Left ventricle myocardium inferior (tissue), 1 donor: ENCODE data around the gene ICAM1. TPM values are rescaled to one million over a fixed set of nuclear protein-coding genes. Genes with fewer than 3 reads are reported as not detected.
"Not testable (repeated sequence)": the region's sequence is repeated elsewhere in the genome, so short reads cannot be mapped to it uniquely, and the experiment has no call there.

Experiments used
- DNase-seq: peaks from one replicate; pipeline ENCODE4 v3.0.0-alpha.2; 2020
- H3K27ac ChIP-seq: fragments of 200-600 bp; replicated peaks from 2 replicates; pipeline ENCODE4 v1.8.0; 2021
- H3K27me3 ChIP-seq: fragments of 200-600 bp; 2 replicates; pipeline ENCODE4 v1.8.0; 2021; ENCODE audit warnings: low read depth
- H3K36me3 ChIP-seq: fragments of 200-600 bp; 2 replicates; pipeline ENCODE4 v1.8.0; 2021
- H3K4me1 ChIP-seq: fragments of 200-600 bp; 2 replicates; pipeline ENCODE4 v1.8.0; 2021
- H3K4me3 ChIP-seq: fragments of 200-600 bp; 2 replicates; pipeline ENCODE4 v1.8.0; 2021; ENCODE audit warnings: mild to moderate bottlenecking, moderate library complexity
- H3K9me3 ChIP-seq: fragments of 200-600 bp; replicated peaks from 2 replicates; pipeline ENCODE4 v1.8.0; 2021
- CTCF ChIP-seq: fragments of 200-600 bp; IDR thresholded peaks from 2 replicates; pipeline ENCODE4 v1.8.0; 2021; ENCODE audit warnings: antibody characterized with exemption, mild to moderate bottlenecking, borderline replicate concordance
- intact Hi-C: fragments of 100-400 bp; cut with micrococcal nuclease; formaldehyde crosslinking; loops from one replicate; pipeline ENCODE4 v1.11.0; 2022
- total RNA-seq: library from RNA; stranded (reverse); fragmentation: NEBNext Ultra II Directional; extraction: Animal tissue kit (Norgen Biotek cat#: 25700); gene quantifications from one replicate; pipeline ENCODE4 v1.2.1, GENCODE V29; 2021
- donor health status: DM: no; HTN: yes; CAD: no; lungs with severe emphysema.

ICAM1 gene
- total RNA-seq, 1 donor from 2014 or later: 7.1 TPM

GRCh38 chr19:10274589-10274988 lies 3.7 kb downstream of the ICAM1 start:
- no peak for TF ChIP-seq CTCF
- peaks cover 15% of the 10 kb centered on the region for H3K27me3 ChIP-seq
- no peaks in the 10 kb centered on the region for H3K9me3 ChIP-seq
- H3K4me1 ChIP-seq: peaks cover 26% of the 10 kb centered on the region
- peaks cover 16% of the 10 kb centered on the region for H3K36me3 ChIP-seq
- H3K27ac ChIP-seq: no peak overlapping the region
- intact Hi-C loops: loop anchor here (10.0 kb wide), 1 partner anchor 60 kb away; the partner anchor contains the start of genes ICAM3 and RAVER1
- no peak overlapping the region for H3K4me3 ChIP-seq
- DNase-seq: no peak

GRCh38 chr19:10277795-10278589 lies 7.1 kb downstream of the ICAM1 start:
- no peak for TF ChIP-seq CTCF
- intact Hi-C loops: loop anchor here (5.0 to 10.0 kb wide), 2 partner anchors 57 to 114 kb away; partner anchors contain the start of genes ICAM3 and RAVER1
- no peak for DNase-seq

GRCh38 chr19:10278935-10279334 lies 8.0 kb downstream of the ICAM1 start:
- Histone ChIP-seq H3K4me3 (no peak overlapping the region), H3K36me3 (peaks cover 33% of the 10 kb centered on the region), H3K27ac (no peak overlapping the region), H3K9me3 (no peaks in the 10 kb centered on the region), H3K4me1 (no peaks in the 10 kb centered on the region), H3K27me3 (no peaks in the 10 kb centered on the region)
- no peak for TF ChIP-seq CTCF
- intact Hi-C loops: loop anchor here (5.0 to 10.0 kb wide), 2 partner anchors 56 to 113 kb away; partner anchors contain the start of genes ICAM3 and RAVER1
- DNase-seq: no peak

More at GRCh38 chr19:10277795-10278589, 7.1 kb downstream of the ICAM1 start:
- H3K27ac ChIP-seq: no peak overlapping the region
- no peaks in the 10 kb centered on the region for H3K4me1 ChIP-seq
- peaks cover 25% of the 10 kb centered on the region for H3K36me3 ChIP-seq
- no peak overlapping the region for H3K4me3 ChIP-seq
- no peaks in the 10 kb centered on the region for H3K9me3 ChIP-seq
- no peaks in the 10 kb centered on the region for H3K27me3 ChIP-seq

- H3K4me3 ChIP-seq: no peak overlapping the region
- intact Hi-C loops: loop anchor here (5.0 to 10.0 kb wide), 2 partner anchors 55 to 112 kb away; partner anchors contain the start of genes ICAM3 and RAVER1
- H3K9me3 ChIP-seq: no peaks in the 10 kb centered on the region
- peaks cover 1% of the 10 kb centered on the region for H3K4me1 ChIP-seq
- no peaks in the 10 kb centered on the region for H3K27me3 ChIP-seq
- TF ChIP-seq CTCF: no peak
- H3K27ac ChIP-seq: no peak overlapping the region
- H3K36me3 ChIP-seq: peaks cover 42% of the 10 kb centered on the region
- DNase-seq: no peak
Measured at GRCh38 chr19:10279737-10280442, 9.0 kb downstream of the ICAM1 start.

GRCh38 chr19:10282043-10282442 lies 11.1 kb downstream of the ICAM1 start:
- H3K27me3 ChIP-seq, H3K4me3 ChIP-seq, intact Hi-C loops, H3K27ac ChIP-seq, DNase-seq, H3K9me3 ChIP-seq: not testable (repeated sequence)
- Histone ChIP-seq H3K4me1 (peaks cover 23% of the 10 kb centered on the region), H3K36me3 (peaks cover 49% of the 10 kb centered on the region)
